ENCODE measurements around the gene DMC1. TPM values are rescaled to one million over a fixed set of nuclear protein-coding genes. Genes with fewer than 3 reads are reported as not detected.

The DMC1 gene
- total and polyA plus RNA-seq, 11 donors = 0.12 to 2.4 (median 0.51) TPM

GRCh38 chr22:38513063-38513462 lies 56.9 kb downstream of the DMC1 start:
- no peaks in the 10 kb centered on the region for H3K27me3 ChIP-seq
- peak in 3 of 4 donors; percentile 54 to 74 (median 55) for ATAC-seq
- 47 to 78% (median 63%) methylated on average over 1 of the region's 1 CpG for WGBS, 4 donors
- no peak overlapping the region for H3K27ac ChIP-seq
- H3K36me3 ChIP-seq = no peaks in the 10 kb centered on the region
- H3K4me1 ChIP-seq = no peaks in the 10 kb centered on the region
- DNase-seq = peak in 1 of 5 donors; percentile 34
- H3K9me3 ChIP-seq = no peaks in the 10 kb centered on the region
- TF ChIP-seq POLR2A (IDR thresholded peaks at IDR 0.05) (no peak), CTCF (IDR thresholded peaks at IDR 0.05) (peak in 2 of 12 donors; percentile 19 to 30)
- no peak overlapping the region for H3K4me3 ChIP-seq
- intact Hi-C loops (cut with DNase I) = loop anchor here in 2 of 10 donors (5.0 kb wide), 1 partner anchor 54 kb away; no protein-coding TSS in a partner anchor

- Histone ChIP-seq H3K36me3 (no peaks in the 10 kb centered on the region), H3K9me3 (no peaks in the 10 kb centered on the region), H3K4me1 (peaks cover 0 to 10% (median 4%) of the 10 kb centered on the region in 12 donors), H3K27me3 (no peaks in the 10 kb centered on the region), H3K27ac (no peak overlapping the region), H3K4me3 (no peak overlapping the region)
- no peak for ATAC-seq
- 86 to 91% (median 90%) methylated on average over 5 of the region's 5 CpGs for WGBS, 4 donors
- intact Hi-C loops (cut with DNase I) = loop anchor here in 2 of 10 donors (5.0 kb wide), 1 partner anchor 57 kb away; no protein-coding TSS in a partner anchor
- DNase-seq = no peak
- no peak for TF ChIP-seq CTCF (IDR thresholded peaks at IDR 0.05)
- no peak for TF ChIP-seq POLR2A (IDR thresholded peaks at IDR 0.05)
Observed at GRCh38 chr22:38510416-38510970, 59.5 kb downstream of the DMC1 start.

- ATAC-seq = peak; percentile 82 to 91 (median 86)
- H3K36me3 ChIP-seq = peaks cover 0 to 35% (median 20%) of the 10 kb centered on the region in 9 donors
- TF ChIP-seq CTCF (IDR thresholded peaks at IDR 0.05) (peak in 1 of 12 donors; percentile 28), POLR2A (IDR thresholded peaks at IDR 0.05) (peak; percentile 9 to 53)
- H3K4me1 ChIP-seq = peaks cover 5 to 44% (median 34%) of the 10 kb centered on the region in 12 donors
- peak; percentile 94 to 95 (median 94) for DNase-seq
- intact Hi-C loops (cut with DNase I) = loop anchor here in 7 of 10 donors (1.0 to 10.0 kb wide), 12 partner anchors 39 to 452 kb away; partner anchors contain the start of genes TOMM22 (in 3 of the 7), DMC1 (in 2 of the 7), KDELR3 (in 1 of the 7) and PICK1 (in 1 of the 7)
- H3K4me3 ChIP-seq = peak within 1 kb of the TSS; percentile 67 to 95 (median 91)
- H3K27me3 ChIP-seq = no peaks in the 10 kb centered on the region
- H3K27ac ChIP-seq = peak within 1 kb of the TSS; percentile 98 to 100 (median 100)
- H3K9me3 ChIP-seq = no peaks in the 10 kb centered on the region
- WGBS, 4 donors = 0 to 1% (median 0%) methylated on average over 56 to 83 of the region's 83 CpGs
Observed at GRCh38 chr22:38506118-38506962, 63.6 kb downstream of the DMC1 start, which contains the start of gene DDX17. TSS of gene DDX17 (minus strand) at chr22:38506311.
